Activated CD8-positive, alpha-beta memory T cell treated with anti-CD3 and anti-CD28 coated beads, Interleukin-2, amount 50 U/mL, for 1 hour (primary cell): ENCODE measurements around the gene SMAGP.
"Not testable (repeated sequence)": the region's sequence is repeated elsewhere in the genome, so short reads cannot be mapped to it uniquely, and the experiment has no call there.

ENCODE experiments used
- DNase-seq: peaks from one replicate; pipeline ENCODE4 v3.0.0-alpha.2; 2020; ENCODE audit errors: extremely low read depth

SMAGP gene

DNA sequence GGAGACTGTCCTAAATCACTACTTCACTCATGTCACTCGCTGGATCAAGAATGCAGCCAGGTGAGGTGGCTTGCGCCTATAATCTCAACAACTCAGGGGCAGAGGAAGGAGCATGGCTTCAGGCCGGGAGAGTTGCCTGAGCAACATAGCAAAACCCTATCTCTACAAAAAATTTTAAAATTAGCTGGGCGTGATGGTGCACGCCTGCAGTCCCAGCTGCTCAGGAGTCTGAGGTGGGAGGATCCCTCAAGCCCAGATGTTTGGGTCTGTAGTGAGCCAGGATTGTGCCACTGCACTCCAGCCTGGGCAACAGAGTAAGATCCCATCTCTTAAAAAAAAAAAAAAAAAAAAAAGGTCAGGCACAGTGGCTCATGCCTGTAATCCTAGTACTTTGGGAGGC, 5.9 kb downstream of the SMAGP start:
- DNase-seq = no peak

- no peak for DNase-seq
Measured at GRCh38 chr12:51263341-51263740, 6.9 kb downstream of the SMAGP start.

DNA sequence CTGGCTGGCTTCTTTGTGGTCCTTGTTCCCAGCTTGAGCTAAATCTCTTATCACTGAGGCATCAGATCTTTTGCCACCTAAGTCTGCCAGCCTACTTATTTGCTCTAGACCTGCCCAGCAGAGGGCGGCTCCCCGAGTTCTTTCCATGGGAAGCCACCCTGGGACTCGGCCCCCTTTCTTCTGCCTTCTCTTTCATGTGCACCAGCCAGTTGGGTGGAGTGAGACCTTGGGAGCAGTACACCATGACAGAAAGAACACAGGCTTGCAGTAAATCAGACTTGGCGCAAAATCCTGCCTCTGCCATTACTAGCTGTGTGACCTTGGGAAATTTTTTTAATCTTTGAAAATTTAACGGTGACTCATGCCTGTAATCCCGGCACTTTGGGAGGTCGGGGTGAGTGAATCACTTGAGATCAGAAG, 7.4 kb downstream of the SMAGP start:
- DNase-seq = no peak

GRCh38 chr12:51259600-51259999, 10.6 kb downstream of the SMAGP start:
- not testable (repeated sequence) for DNase-seq

- no peak for DNase-seq
Measured at GRCh38 chr12:51254536-51254935, 15.7 kb downstream of the SMAGP start.

DNA sequence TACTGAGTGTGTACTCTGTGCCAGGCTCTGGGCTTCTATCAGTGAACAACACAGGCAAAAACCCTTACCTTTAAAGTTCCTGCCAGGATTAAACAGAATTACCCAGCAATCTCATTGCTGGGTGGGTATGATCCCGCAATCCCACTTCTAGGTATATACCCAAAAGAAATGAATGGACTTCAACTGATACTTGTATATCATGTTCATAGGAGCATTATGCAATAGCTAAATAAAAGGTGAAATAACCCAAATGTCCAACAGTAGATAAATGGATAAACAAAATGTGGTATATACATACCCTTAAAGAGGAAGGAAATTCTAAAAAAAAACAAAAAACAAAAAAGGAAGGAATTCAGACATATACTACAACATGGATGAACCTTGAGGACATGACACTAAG, 16.9 kb downstream of the SMAGP start:
- no peak for DNase-seq

GRCh38 chr12:51247523-51248206, 22.6 kb downstream of the SMAGP start:
- no peak for DNase-seq

DNA sequence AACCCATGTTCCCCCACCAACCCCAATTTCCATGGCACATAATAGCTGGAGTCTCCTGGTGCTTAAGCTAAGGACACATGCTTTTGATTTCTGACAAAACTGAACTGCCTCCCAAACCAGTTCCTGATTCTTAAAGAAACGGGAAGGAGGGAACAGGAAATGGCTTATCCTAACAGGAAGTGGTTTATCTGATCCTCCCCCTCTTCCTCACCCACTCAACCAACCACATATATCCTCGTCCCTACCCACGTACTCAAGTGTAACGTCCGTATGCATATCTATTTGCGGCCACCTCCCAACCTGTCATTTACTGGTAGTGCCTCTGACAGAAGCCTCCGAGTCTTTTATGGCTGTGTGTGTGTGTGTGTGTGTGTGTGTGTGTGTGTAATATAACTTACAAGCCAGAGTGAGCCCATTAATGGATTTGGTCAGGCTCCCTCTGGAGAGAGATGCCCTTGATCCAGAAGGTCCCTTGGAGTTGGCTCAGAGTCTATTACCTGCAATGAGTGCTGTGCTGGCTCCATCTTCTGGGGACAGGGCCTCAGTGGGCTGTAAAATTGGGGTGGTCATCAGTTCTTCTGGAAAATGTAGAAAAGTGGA, 23.9 kb downstream of the SMAGP start:
- DNase-seq = no peak

DNA sequence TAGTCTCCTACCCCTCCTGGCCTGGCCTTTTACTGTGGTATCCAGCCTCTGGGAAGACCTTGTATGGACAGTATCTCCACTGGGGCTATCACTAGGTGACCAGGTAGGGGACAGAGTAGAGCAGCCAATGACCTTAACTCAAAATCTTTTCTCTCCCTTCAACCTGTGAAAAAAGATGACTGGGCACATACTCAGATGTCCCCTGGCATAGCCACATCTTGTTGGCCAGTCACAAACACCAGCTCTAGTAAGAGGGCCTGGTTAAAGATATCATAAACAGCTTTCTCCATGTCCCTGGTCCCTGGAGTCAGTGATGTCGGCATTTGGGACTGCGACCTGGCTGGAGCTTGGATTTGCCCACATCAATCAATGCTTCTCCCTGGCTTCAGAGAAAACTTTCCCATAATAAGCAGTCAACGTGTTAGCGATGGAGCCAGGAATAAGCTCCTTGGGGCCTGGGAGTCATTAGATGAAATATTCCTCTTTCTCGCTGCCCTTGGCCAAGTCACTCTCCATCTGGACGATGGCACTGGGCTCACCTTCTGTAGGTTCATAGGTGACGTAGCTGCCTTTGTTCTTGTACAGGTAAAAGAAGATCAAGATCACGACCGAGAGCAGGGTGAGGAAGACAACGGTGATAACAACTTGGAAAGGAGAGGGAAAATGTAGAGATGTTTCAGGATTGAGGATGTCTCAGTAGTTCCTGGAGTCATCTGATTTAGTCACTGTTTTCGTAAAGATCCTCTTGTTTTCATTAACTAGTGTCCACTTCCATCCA, 24.6 kb downstream of the SMAGP start:
- DNase-seq = no peak

DNA sequence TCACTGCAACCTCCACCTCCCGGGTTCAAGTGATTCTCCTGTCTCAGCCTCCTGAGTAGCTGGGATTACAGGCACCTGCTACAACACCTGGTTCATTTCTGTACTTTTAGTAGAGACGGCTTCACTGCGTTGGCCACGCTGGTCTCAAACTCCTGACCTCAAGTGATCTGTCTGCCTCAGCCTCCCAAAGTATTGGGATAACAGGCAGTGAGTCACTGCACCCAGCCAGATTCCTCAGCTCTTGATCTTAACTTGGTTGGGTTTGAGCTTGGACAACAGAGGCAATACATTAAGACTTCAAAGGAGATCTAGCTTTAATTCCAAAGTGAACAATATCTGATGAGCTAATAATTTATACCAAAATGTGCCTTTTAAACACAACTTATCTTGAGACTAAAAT, 25.9 kb downstream of the SMAGP start:
- no peak for DNase-seq

GRCh38 chr12:51242876-51243275, 27.3 kb downstream of the SMAGP start:
- no peak for DNase-seq

DNA sequence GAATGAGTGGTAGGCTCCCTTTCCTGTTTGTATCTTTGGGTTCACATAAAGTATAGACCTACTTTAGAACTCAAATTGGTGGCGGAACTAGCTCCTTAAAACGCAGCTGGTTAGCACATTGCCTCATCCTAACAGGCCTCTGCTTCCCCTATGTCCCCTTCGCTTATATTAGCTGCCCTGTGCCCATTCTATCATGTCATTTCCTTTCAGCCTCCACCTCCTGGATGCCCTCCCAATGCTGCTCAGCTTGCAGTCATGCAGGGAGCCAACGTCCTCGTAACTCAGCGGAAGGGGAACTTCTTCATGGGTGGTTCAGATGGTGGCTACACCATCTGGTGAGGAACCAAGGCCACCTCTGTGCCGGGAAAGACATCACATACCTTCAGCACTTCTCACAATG, 28.1 kb downstream of the SMAGP start:
- DNase-seq = no peak

- DNase-seq = no peak
Measured at GRCh38 chr12:51240971-51241370, 29.2 kb downstream of the SMAGP start.

GRCh38 chr12:51238510-51239334, 31.5 kb downstream of the SMAGP start, which contains the start of gene DAZAP2:
TSS of gene DAZAP2 (plus strand) at chr12:51238826. CDS start at chr12:51238908, 82 bp downstream.
- peak; percentile 82 for DNase-seq

DNA sequence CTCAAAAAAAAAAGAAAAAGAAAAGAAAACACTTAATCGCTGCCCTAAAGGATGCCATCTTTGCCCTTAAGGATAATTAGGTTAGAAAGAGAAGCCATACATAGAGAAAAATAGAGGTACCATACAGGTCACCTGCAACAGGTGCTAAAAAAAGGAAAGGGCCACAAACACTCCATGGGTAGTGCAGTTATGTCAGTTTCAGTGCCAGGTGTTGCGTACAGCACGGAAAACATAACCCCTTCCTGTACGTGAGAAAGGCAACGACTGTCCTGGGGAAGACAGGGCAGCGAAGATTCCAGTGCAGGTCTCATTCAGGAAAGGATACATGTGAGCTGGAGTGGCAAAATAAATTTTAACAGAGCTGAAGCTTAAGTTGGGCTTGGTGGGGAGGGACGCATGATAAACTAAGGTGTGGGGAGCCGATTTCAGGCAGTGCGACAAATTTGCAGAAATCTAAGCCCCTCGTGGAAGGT, 32.1 kb downstream of the SMAGP start:
- DNase-seq = no peak

GRCh38 chr12:51234530-51234929, 35.7 kb downstream of the SMAGP start:
- no peak for DNase-seq

DNA sequence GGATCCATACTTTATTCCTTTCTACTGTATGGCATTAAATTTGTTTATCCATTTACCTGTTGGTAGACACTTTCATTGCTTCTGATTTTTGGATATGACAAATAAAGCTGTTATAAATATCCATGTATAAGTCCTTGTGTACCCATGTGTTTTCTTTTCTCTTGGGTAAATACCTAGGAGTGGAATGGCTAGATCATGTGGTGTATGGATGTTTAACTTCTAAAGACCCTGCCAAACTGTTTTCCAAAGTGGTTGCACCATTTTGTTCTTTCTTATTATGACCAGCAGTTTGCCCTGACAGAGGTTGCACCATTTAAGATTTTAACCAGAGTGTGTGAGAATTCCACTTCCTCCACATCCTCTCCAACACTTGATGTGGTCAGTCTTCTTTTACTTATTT, 37.6 kb downstream of the SMAGP start:
- DNase-seq = no peak

- DNase-seq = no peak
Measured at GRCh38 chr12:51229116-51229809, 41.0 kb downstream of the SMAGP start.

GRCh38 chr12:51227962-51228361, 42.3 kb downstream of the SMAGP start:
- no peak for DNase-seq

DNA sequence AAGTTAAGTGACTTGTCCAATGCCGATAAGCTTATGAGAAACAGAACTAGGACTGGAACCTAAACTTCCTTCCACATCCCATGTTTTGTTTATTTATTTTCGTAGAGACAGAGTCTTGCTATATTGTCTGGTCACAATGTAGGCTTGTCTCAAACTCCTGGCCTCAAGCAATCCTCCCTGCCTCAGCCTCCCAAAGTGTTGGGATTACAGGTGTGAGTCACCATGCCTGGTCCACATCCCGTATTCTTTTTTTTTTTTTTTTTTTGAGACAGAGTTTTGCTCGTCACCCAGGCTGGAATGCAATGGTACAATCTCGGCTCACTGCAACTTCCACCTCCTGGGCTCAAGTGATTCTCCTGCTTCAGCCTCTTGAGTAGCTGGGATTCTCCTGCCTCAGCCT, 43.1 kb downstream of the SMAGP start:
- DNase-seq = not testable (repeated sequence)

DNA sequence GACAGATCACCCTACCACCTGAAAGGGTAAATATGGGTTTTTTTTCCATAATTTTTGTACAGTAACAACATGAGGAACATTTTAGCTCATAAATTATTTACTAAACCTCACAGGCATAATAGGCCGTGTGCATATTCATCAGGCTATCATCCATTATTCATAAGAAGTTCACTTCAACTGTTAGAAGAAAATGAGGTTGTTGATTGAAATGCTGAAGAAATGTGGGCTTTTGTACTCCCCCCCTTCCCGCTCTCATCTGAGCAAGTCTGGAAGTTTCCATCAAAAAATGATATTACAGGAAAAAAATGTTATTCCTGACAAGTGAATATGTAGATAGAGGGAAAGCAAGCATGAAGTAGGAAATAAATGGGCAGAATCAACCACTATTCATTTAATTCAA, 44.4 kb downstream of the SMAGP start:
- no peak for DNase-seq
